ENCODE data around the gene CCDC73.
"Not testable (repeated sequence)": the region's sequence is repeated elsewhere in the genome, so short reads cannot be mapped to it uniquely, and the experiment has no call there.

The CCDC73 gene

DNA sequence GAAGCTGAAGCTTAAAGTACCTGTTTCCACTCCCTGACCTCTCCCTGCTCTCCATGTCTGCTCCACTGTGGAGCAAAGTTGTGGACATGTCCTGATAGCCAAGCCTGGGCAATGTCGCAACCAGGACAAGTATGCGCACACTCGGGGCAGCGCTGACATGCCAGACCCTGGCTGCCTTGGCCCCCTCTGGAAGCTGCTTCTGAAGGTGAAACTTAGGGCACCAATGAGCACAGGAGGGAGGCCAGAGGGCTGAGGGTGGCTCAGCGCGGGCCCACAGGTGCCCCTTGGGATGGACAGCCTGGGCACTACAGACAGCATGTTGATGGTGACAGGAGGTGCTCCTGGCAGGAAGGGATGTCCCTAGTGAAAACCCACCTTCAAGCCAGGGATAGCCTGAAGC, 90.2 kb downstream of the CCDC73 start:
- no peak for DNase-seq

DNA sequence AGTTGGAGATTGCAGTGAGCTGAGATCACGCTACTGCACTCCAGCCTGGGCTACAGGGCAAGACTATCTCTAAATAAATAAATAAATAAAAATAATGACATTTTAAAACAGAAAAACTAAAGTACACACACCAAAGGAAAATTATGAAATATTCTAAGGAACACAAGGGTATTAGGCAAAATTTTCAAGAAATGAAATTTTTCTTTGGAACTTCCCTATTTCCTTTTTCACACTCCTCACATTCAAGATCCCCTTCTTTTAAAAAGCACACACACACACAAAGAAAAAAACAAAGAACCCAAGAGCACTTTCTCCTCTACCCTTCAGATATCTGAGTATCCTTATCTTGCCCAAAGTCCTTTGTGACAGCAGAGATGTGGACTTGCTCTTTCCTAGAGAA, 92.8 kb downstream of the CCDC73 start:
- no peak for DNase-seq

DNA sequence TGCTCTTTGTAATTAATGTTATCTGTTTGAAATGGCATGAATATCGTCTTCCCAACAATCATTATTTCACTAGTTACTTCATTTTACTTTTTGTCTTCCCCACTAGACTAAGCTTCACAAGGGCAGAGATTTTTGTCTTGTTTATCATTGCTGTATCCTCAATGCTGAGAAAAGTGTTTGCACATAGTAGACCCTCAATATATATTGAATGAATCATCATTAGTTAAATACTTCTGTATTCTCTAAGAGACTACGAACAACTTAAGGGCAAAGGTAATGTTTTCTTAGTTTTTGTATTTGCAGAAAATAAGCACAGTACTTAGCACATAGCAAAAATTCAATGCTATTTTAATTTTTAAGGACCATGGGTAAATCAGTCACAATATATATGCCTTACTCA, 95.9 kb downstream of the CCDC73 start:
- no peak for DNase-seq

DNA sequence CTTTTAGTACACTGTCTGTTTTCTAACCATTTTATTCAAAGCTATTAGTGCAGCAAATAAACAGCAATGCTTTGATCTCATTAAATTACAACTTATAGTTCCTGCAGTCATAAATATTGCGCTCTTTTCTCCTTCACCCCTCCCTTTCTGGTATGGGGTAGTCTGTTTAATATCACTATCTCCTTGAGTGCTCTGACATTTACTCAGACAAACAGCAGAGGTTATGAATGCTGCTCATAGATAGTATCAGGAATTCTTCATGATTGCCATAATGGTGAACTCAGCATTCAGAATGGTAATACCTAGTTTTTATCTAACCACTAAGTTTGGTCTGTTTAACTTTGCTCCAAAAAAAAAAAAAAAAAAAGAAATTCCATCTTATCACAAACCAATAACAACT, 123.4 kb downstream of the CCDC73 start:
- no peak for DNase-seq

DNA sequence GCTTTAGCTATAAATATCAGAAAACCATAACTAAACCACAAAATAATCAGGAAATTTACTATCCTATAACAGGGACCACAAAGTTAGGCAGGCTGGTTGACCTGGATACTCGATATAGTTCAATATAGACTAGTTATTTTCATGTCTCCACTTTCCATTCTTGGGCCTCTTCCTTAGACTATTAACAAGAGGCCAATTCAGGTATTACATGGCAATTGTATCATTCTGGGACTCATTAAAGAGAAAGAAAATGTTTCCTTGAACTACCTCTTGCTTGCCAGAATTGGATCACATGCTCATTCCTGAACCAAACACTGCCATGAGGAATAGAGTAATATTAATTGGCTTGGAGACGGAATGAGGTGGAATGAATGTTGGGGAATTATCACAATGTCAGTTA, 134.8 kb downstream of the CCDC73 start:
- DNase-seq: no peak

DNA sequence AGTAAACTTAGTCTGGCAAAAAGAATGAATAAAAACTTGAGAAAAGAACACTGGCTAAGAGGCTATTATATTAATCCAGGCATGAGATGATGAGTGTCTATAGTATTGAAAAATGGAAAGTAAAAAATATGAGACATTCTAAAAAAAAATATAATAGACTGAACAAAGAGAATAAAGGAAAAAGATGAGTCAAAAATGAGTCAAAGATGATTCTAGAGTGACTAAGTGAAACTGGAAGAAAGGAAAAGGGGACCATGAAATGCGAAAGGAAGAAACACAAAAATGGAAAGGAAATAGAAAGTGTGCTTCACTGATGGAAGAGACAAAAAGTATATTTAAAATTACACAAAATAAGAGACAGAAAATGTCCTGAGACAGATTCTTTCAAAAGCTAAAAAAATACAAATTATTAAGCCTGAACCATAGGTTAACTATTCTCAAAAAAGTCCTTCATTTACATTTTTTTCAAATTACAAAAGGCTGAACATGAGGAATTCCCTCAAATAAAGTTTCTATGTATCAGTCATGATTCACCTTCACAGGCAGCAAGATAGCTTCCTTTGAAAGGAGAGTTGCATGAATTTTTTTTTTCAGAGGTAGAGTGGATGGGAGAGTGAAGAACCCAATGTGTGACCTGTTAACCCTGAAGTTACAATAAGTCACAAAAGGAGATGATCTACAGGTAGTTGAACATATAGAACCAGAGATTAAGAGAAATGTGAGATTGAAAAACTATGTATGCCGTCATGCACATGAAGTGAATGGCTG, 135.6 kb downstream of the CCDC73 start:
- DNase-seq: no peak

DNA sequence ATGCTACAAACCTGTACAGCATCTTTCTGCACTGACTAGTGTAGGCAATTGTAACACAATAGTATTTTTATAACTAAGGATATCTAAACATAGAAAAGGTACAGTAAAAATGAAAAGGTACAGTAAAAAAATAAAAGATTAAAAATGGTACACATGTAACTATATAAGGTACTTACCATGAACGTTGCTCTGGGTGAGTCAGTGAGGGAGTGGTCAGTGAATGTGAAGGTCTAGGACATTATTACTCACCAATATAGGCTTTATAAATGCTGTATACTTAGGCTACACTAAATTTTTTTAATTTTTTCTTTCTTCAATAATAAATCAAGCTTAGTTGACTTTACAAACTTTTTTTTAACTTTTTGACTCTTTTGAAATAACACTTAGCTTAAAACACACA, 150.9 kb downstream of the CCDC73 start:
- no peak for DNase-seq

DNA sequence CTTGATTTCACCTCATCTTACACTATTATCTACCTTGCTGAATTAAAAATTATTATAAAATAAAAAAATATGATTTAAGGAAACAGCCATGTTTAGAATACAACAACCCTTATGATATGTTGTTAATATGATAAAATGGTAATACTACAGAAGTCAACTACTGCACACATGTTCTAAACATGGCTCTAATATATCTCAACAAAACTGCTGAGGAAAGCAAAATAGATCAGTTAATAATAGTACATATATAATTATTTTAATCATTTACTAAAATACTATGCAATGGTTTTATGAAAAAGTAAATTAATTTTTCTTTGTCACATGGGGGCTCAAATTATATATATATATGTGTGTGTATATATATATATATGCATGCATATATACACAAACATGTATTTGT, 153.1 kb downstream of the CCDC73 start:
- DNase-seq: no peak

DNA sequence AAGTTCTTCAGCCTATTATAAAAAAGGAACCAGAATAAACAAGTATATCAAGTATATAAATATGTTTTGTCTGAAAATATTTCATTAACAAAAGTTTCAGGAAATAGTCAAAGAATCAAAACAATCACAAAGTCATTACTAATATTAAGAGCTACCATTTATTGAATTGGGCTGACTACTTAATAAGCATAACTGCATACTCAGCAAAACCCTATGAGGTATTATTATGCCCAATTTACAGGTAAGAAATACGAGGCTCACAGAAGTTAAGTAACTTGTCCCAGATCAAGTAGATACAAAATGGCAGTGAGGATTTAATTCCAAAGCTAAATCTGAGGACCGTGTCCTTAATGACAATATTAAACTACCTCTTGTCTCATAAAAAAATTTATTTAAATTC, 158.6 kb downstream of the CCDC73 start:
- DNase-seq: no peak

DNA sequence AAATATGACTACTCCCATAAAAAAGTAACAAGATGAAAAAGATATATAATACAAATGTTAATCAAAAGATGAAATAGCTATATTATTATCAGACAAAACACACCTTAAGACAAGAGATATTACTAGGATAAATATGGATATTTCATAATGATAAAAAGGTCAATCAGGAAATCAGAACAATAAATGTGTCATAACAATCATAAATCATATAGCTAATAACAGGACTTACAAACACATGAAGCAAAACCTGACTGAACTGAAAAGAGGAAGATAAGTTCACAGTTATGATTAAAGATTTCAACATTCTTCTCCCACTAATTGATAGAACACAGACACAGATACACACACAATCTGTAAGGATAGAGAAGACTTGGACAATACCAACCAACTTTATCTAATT, 163.6 kb downstream of the CCDC73 start:
- no peak for DNase-seq

DNA sequence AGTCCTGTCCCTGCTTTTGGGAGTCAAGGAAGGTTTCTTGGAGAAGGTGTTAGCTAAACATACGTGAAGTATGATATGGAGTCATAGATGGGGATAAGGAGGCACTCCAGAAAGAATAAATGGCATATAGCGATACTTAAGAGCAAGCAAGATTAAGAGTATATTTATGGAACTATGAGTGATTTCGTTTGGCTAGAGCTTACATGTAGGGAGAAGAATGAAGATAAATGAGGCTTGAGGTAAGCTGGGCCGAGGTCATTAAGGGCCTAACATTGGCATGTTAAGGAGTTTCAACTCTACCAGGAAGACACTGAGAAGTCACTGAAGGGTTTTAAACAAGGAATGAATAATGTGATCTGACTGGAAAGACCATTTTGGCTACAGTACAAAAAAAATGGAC, 177.6 kb downstream of the CCDC73 start:
- DNase-seq: no peak

DNA sequence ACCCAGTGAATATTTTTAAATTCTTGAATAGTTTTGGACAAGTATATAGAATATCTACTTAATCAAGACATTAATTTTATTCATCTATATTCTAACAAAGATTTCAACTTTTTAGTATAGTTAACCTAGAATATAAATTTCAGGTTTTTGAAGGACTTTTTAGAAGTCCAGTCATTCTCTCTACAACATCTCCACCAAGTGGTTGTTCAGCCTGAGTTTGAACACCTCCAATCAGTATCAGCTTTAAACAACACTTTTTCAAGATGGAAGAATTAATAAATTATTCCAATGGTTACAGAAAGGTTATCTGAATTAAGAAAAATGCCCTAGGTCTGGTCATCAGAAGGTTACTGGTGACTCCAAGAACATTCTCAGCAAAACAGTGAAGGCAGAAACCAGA, 179.0 kb downstream of the CCDC73 start:
- no peak for DNase-seq

DNA sequence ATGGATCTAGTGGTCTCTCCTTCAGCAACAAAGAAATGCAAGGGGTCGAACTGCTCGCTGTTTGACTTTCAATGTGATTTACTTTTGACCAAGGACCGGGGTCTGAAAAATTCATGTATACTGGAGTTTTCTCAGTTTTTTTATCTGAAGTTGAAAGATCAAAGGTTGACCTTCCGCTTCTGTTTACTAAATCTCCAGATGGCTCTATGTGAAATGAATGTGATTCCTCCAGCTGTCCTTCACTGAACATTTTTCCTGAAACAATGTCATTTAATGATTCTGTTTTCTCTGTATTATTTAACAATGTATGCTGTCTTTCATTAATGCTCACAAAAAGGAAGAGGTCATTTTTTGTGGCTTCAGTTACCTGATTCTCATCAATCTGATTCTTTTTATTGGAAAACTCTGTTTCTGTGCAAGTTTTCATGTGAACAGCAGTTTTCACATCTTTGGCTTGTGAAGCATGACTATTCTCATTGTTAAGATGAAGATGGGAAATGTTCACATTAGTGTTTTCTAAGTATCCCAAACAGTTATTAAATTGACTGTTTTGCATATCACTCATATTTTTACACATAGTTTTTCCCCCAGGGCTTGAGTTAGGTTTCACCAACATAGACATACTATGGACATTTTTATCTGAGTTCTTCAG, 180.8 kb downstream of the CCDC73 start:
- DNase-seq: no peak

DNA sequence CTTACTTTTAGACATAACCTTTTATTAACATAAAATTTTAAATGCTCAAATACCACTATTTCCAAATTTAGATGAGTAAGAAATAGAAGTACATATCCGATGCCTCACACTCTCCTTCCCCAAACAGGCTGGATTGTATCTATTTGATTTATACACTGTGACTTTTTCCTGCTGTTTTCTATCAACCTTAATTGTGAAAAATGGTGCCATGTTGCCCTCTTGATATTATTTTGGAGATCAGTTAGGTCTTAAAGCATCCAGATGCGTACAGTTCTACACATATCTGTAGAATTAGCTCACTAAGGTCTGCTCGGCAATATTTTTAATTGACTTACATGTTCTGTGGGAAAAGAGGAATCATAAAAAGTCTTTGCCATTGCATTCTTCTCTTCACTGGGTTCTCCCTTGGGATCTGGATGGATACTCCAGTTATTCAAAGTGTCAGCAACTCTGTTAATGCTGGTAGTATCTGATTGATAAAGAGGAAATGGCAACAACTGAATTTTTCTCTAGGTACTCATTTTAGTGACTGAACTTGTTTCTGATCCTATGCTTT, 183.6 kb downstream of the CCDC73 start:
- no peak for DNase-seq

DNA sequence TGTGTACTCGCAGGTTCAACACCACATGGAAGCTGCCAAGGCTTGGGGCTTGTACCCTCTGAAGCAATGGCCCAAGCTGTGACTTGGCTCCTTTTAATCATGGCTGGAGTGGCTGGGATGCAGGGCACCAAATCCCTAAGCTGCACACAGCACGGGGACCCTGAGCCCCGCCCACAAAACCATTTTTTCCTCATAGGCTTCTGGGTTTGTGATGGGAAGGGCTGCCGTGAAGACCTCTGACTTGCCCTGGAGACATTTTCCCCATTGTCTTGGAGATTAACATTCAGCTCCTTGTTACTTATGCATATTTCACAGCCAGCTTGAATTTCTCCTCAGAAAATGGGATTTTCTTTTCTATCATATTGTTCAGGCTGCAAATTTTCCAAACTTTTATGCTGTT, 185.6 kb downstream of the CCDC73 start:
- not testable (repeated sequence) for DNase-seq

DNA sequence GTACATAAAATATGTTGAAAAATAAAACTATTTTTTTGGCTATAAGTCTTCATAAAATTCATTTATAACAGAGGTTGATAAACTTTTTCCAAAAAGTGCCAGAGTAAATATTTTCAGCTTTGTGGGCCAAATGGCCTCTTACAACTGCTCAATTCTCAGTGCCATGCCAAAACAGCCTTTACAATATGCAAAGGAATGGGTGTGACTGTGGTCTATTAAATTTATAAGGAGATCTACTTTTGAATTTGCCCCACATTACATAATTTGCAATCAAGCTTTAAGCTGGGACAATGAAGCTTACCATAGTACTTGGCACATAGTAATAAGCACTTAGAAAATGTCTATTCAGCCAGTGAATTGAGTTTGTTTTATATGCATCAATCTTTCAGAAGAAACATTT, 188.2 kb downstream of the CCDC73 start:
- no peak for DNase-seq

DNA sequence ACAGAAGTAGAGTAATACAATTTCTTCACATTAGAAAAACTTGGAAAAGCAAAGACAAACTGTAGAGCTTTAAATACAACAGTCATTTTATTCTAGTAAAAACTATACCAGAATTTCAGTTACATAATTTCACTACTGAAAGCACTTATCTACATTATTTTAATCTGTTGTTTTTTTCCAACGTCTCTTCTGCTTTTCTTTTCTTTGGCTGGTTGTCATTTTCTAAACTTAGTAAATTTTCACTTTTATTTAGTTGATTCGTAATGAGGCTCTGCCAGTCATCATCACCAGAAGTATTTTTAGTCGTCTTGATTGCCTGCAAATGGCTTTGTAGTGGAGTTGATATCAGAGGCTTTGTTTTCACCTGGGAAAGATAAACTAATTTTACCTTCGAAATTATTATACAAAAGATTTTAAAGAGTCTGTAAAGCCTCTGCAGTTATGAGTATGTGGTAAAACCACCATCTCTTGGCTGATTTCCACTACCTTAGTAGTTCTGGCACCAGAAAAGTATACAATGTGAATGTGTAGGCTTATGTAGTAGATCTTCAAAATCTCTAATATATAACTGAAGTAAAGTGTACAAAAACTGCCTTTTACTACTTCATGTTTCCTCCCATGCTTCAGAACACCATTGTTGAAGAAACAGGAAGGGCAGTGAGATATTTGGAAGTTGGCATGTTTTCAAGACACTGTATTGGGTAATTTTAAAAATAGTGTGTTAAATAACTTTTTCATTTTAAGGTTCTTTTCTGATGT, 191.6 kb downstream of the CCDC73 start:
- no peak for DNase-seq

DNA sequence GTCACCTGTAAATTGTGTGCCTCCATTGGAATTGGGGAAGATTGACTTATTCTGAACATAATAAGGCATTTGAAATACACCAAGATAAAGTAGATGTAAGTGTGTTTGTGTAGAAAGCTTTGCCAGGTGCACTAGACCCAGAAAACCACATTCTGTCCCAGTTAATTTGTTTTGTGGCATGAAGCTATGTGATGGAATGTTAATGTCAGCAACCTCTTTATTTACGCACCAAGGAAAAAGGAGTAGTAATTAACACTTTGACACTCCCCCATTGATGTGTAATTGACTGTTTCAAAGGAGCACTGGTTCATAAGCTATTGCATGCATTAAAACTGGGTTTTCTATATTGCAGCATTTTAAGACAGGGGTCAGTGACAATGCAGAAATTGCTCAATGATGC, 196.5 kb downstream of the CCDC73 start:
- no peak for DNase-seq

DNA sequence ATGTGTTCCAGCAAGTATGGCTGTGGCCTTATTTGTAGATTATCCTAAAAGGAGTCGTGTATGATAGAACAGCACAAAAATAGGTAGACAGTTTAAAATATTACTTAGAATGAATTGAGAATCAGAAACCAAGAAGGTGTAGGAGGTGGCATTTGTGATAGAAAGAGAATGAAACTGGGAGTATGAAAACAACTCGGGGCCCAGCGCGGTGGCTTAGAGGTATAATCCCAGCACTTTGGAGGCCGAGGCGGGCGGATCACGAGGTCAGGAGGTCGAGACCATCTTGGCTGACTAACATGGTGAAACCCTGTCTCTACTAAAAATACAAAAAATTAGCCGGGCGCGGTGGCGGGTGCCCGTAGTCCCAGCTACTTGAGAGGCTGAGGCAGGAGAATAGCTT, 198.3 kb downstream of the CCDC73 start:
- not testable (repeated sequence) for DNase-seq

DNA sequence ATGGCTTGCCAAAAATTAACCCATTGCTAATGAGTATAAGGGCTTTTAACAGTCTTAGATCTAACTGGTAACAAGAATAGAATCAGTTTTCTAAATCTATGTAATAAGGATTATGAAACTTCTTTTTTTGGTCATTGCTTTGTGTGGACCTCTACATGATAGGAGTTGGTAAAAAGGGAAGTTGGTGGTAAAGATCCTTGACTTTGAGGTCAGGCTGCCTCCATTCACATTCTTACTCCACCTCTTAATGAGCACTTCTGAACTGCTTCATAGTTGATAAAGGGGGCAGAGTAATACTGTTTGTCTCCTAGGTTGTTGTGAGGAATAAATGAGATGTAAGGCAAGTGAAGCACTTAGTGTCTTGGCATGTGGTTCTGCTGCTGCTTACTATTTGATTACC, 200.2 kb downstream of the CCDC73 start:
- no peak for DNase-seq

DNA sequence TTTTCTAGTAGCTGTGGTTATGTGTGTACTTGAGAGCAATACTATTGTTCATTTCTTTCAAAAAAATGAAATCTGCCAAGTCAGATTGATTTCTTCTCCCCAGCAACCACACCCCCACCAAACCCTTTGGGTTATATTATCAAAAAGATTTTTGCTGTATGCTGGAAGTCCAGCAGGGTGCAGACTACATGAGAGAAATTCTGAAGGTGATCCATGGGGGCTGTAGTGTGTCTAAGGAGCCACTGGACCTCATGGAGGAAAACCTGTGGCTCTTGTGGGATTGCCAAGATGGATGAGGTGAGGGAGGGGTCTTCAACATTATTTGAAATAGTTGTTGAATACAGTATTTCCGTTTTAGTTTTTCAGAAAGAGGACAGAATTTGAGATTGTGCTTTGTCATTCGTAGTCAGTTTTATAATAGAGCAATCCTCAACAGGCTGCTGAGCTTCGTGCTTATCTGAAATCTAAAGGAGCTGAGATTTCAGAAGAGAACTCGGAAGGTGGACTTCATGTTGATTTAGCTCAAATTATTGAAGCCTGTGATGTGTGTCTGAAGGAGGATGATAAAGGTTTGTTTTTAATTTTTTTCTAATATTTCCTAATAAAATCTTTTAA, 207.8 kb downstream of the CCDC73 start:
- no peak for DNase-seq

DNA sequence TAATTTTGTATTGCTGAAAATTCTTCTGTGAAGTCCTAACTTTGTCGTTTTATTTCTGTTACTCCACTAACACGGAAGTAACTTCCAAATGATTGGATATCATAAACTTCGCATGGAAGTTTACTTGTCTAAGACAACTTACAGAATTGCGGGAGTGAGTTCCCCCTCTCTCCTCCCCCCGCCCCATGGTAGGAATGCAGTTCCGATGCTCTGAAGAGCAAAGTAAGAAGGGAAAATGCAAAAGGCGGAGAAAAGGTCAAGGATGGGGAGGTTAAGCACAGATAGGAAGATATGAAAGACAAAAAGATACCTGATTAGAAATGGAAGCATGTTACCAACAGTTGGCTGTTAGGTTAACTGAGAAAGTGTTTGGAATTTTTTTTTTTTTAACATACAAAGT, 209.5 kb downstream of the CCDC73 start:
- DNase-seq: no peak
